ENCODE data around the gene HPN.
A peak's percentile ranks its signal among the peaks of the same experiment; 100 is the strongest.

HPN gene

DNA sequence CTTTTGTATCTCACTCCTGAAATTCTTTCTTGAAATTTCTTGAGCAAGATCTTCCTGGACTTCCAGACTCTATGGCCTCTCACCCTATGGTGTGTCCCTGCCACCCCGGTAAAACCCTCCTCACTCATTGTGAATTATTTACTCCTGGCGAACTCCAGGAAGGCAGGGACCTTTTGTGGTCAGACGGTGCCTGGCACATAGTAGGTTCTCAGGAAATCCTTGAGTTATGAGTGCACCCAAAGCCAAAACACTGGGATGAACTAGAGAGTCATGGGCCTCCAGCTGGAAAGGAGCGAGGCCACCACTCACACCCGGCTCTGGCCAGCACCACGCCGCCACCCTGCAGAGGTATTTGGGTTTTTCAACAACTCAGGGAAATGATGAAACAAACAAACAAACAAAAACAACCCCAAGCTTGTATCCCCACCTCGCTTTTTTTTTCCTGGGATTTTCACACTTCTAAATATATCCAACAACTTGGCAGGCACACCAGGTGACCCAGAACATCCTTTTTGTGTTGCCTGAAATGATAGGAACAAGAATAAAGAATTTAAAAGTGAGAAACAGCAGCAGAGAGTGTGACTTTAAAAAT, 11.2 kb downstream of the HPN start:
- Histone ChIP-seq H3K9ac (ENCODE audit: low read length) (no peak overlapping the region), H4K20me1 (ENCODE audit: insufficient read depth, low read length) (no peaks in the 10 kb centered on the region), H3K27me3 (ENCODE audit: low read depth, low read length) (peaks cover 26% of the 10 kb centered on the region), H3K9me3 (ENCODE audit: insufficient read depth, low read length) (no peaks in the 10 kb centered on the region), H3K79me2 (ENCODE audit: low read length) (no peaks in the 10 kb centered on the region), H3K4me2 (ENCODE audit: low read length) (no peak overlapping the region), H3K4me1 (ENCODE audit: low read length) (no peaks in the 10 kb centered on the region), H3K27ac (ENCODE audit: low read length) (no peak overlapping the region), H3K36me3 (replicated peaks; ENCODE audit: low read depth, low read length) (no peaks in the 10 kb centered on the region), H3K4me3 (ENCODE audit: low read length) (no peak overlapping the region), H2AFZ (ENCODE audit: low read depth, low read length) (no peak overlapping the region)
- TF ChIP-seq, protein P1, sequence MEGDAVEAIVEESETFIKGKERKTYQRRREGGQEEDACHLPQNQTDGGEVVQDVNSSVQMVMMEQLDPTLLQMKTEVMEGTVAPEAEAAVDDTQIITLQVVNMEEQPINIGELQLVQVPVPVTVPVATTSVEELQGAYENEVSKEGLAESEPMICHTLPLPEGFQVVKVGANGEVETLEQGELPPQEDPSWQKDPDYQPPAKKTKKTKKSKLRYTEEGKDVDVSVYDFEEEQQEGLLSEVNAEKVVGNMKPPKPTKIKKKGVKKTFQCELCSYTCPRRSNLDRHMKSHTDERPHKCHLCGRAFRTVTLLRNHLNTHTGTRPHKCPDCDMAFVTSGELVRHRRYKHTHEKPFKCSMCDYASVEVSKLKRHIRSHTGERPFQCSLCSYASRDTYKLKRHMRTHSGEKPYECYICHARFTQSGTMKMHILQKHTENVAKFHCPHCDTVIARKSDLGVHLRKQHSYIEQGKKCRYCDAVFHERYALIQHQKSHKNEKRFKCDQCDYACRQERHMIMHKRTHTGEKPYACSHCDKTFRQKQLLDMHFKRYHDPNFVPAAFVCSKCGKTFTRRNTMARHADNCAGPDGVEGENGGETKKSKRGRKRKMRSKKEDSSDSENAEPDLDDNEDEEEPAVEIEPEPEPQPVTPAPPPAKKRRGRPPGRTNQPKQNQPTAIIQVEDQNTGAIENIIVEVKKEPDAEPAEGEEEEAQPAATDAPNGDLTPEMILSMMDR (IDR thresholded peaks at IDR 0.05; ENCODE audit: low read depth, low read length), result no peak
- no peak for TF ChIP-seq EZH2phosphoT487 (IDR thresholded peaks at IDR 0.05; ENCODE audit: low read depth)

DNA sequence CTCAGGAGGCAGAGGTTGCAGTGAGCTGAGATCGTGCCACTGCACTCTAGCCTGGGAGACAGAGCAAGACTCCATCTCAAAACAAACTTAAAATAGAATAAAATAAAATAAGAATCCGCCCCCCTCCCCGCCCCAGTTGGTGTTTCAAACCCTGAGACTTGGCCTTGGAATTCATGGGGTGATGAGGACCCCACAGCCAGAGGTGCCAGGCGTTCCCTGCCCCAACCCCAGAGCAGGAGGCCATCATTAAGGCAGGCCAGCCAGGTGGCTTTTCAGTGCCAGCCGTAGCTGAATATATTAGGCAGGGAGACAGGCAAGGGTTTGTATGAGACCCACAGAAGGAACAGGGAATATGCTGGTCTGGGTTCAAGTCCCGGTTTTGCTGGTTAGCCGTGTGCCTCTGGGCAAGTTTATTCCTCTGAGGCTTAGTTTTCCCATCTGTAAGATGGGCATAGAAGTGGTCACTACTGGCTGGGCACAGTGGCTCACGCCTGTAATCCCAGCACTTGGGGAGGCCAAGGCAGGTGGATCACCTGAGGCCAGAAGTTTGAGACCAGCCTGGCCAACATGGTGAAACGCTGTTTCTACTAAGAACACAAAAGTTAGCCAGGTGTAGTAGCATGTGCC, 12.3 kb downstream of the HPN start:
- no peaks in the 10 kb centered on the region for H3K9me3 ChIP-seq (ENCODE audit: insufficient read depth, low read length)
- H3K4me2 ChIP-seq (ENCODE audit: low read length), result no peak overlapping the region
- no peak overlapping the region for H3K27ac ChIP-seq (ENCODE audit: low read length)
- TF ChIP-seq EZH2phosphoT487 (IDR thresholded peaks at IDR 0.05; ENCODE audit: low read depth), result no peak
- TF ChIP-seq, protein P1 (IDR thresholded peaks at IDR 0.05; ENCODE audit: low read depth, low read length), result no peak
- H3K4me1 ChIP-seq (ENCODE audit: low read length), result no peaks in the 10 kb centered on the region
- H3K36me3 ChIP-seq (replicated peaks; ENCODE audit: low read depth, low read length), result no peaks in the 10 kb centered on the region
- peaks cover 26% of the 10 kb centered on the region for H3K27me3 ChIP-seq (ENCODE audit: low read depth, low read length)
- no peak overlapping the region for H3K4me3 ChIP-seq (ENCODE audit: low read length)
- no peaks in the 10 kb centered on the region for H3K79me2 ChIP-seq (ENCODE audit: low read length)
- H3K9ac ChIP-seq (ENCODE audit: low read length), result no peak overlapping the region
- no peak overlapping the region for H2AFZ ChIP-seq (ENCODE audit: low read depth, low read length)
- H4K20me1 ChIP-seq (ENCODE audit: insufficient read depth, low read length), result no peaks in the 10 kb centered on the region

- H3K79me2 ChIP-seq (ENCODE audit: low read length), result no peaks in the 10 kb centered on the region
- H3K4me2 ChIP-seq (ENCODE audit: low read length), result no peak overlapping the region
- H3K4me1 ChIP-seq (ENCODE audit: low read length), result no peaks in the 10 kb centered on the region
- H3K27ac ChIP-seq (ENCODE audit: low read length), result no peak overlapping the region
- no peak overlapping the region for H3K9ac ChIP-seq (ENCODE audit: low read length)
- no peaks in the 10 kb centered on the region for H3K9me3 ChIP-seq (ENCODE audit: insufficient read depth, low read length)
- H2AFZ ChIP-seq (ENCODE audit: low read depth, low read length), result no peak overlapping the region
- H3K36me3 ChIP-seq (replicated peaks; ENCODE audit: low read depth, low read length), result no peaks in the 10 kb centered on the region
- H3K27me3 ChIP-seq (ENCODE audit: low read depth, low read length), result peaks cover 26% of the 10 kb centered on the region
- no peaks in the 10 kb centered on the region for H4K20me1 ChIP-seq (ENCODE audit: insufficient read depth, low read length)
- no peak overlapping the region for H3K4me3 ChIP-seq (ENCODE audit: low read length)
- TF ChIP-seq, protein P1 (IDR thresholded peaks at IDR 0.05; ENCODE audit: low read depth, low read length), result no peak
- TF ChIP-seq EZH2phosphoT487 (IDR thresholded peaks at IDR 0.05; ENCODE audit: low read depth), result no peak
Observed at GRCh38 chr19:35054626-35055025, 13.1 kb downstream of the HPN start.

DNA sequence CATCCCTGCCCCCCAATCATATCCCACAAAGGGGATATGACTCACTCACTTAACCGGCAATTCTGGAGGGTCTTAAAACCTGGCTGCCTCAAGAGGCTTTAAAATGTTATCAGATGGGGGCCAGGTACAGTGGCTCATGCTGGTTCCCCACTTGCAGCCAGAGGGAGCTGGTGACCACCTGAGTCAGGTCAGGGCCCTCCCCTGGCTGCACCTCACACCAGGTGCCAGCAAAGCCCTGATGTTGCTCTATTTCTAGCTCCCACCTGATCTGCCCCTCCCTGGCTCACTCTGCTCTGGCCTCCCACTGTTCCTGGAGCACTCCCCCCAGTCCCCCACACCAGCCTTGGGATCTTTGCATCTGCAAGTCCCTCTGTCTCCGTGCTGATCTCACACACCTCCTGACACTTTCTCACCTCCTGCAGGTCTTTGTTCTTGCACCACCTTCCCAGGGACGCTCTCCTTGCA, 14.2 kb downstream of the HPN start:
- Histone ChIP-seq H3K9ac (ENCODE audit: low read length) (no peak overlapping the region), H2AFZ (ENCODE audit: low read depth, low read length) (no peak overlapping the region), H3K79me2 (ENCODE audit: low read length) (no peaks in the 10 kb centered on the region), H3K27me3 (ENCODE audit: low read depth, low read length) (peaks cover 26% of the 10 kb centered on the region), H3K4me3 (ENCODE audit: low read length) (no peak overlapping the region), H4K20me1 (ENCODE audit: insufficient read depth, low read length) (no peaks in the 10 kb centered on the region), H3K27ac (ENCODE audit: low read length) (no peak overlapping the region), H3K36me3 (replicated peaks; ENCODE audit: low read depth, low read length) (no peaks in the 10 kb centered on the region), H3K4me2 (ENCODE audit: low read length) (no peak overlapping the region), H3K4me1 (ENCODE audit: low read length) (no peaks in the 10 kb centered on the region), H3K9me3 (ENCODE audit: insufficient read depth, low read length) (no peaks in the 10 kb centered on the region)
- TF ChIP-seq, protein P1 (IDR thresholded peaks at IDR 0.05; ENCODE audit: low read depth, low read length), result peak; percentile 54
- no peak for TF ChIP-seq EZH2phosphoT487 (IDR thresholded peaks at IDR 0.05; ENCODE audit: low read depth)

All from OCI-LY3 (cell line).